WTC11 (cell line): Measurements from ENCODE around the gene LRMDA.

Experiments
- ATF2 ChIP-seq: sonication (generic); formaldehyde crosslinking; IDR thresholded peaks from 2 replicates; pipeline ENCODE4 v1.8.1; 2022; ENCODE audit warnings: low read depth, missing genetic modification reagents, borderline replicate concordance
- CBFB ChIP-seq: sonication (generic); formaldehyde crosslinking; IDR thresholded peaks from 2 replicates; pipeline ENCODE4 v1.8.1; 2022; ENCODE audit warnings: mild to moderate bottlenecking, low read depth, missing genetic modification reagents
- CTCF ChIP-seq: fragments of 200-600 bp; IDR thresholded peaks from 2 replicates; pipeline ENCODE4 v1.8.0; 2022; ENCODE audit warnings: antibody characterized with exemption
- MAX ChIP-seq: sonication (generic); formaldehyde crosslinking; IDR thresholded peaks from 2 replicates; pipeline ENCODE4 v1.8.0; 2022; ENCODE audit warnings: mild to moderate bottlenecking, missing genetic modification reagents
- NFYB ChIP-seq: sonication (generic); formaldehyde crosslinking; conservative IDR thresholded peaks from 2 replicates; pipeline ENCODE4 v1.8.0; 2022; ENCODE audit warnings: low read depth, missing genetic modification reagents
- PRDM15 ChIP-seq: sonication (generic); formaldehyde crosslinking; IDR thresholded peaks from 2 replicates; pipeline ENCODE4 v1.8.0; 2022; ENCODE audit warnings: missing genetic modification reagents
- TCF7 ChIP-seq: sonication (generic); formaldehyde crosslinking; IDR thresholded peaks from 2 replicates; pipeline ENCODE4 v1.8.0; 2022; ENCODE audit warnings: mild to moderate bottlenecking, low read depth, missing genetic modification reagents, moderate library complexity
- TEAD1 ChIP-seq: sonication (generic); formaldehyde crosslinking; IDR thresholded peaks from 2 replicates; pipeline ENCODE4 v1.8.0; 2022; ENCODE audit warnings: mild to moderate bottlenecking, missing genetic modification reagents
- ZBTB21 ChIP-seq: sonication (generic); formaldehyde crosslinking; IDR thresholded peaks from 2 replicates; pipeline ENCODE4 v1.8.1; 2023; ENCODE audit warnings: mild to moderate bottlenecking, missing genetic modification reagents, borderline replicate concordance
- ZNF138 ChIP-seq: sonication (generic); formaldehyde crosslinking; conservative IDR thresholded peaks from 2 replicates; pipeline ENCODE4 v1.8.1; 2022; ENCODE audit warnings: mild to moderate bottlenecking, moderate library complexity, missing genetic modification reagents
- ZNF281 ChIP-seq: sonication (generic); formaldehyde crosslinking; IDR thresholded peaks from 2 replicates; pipeline ENCODE4 v1.8.0; 2023; ENCODE audit warnings: mild to moderate bottlenecking, missing genetic modification reagents
- ZNF317 ChIP-seq: sonication (generic); formaldehyde crosslinking; IDR thresholded peaks from 2 replicates; pipeline ENCODE4 v1.8.1; 2023; ENCODE audit warnings: low read depth, mild to moderate bottlenecking, moderate library complexity, missing genetic modification reagents, borderline replicate concordance
- ZNF512 ChIP-seq: sonication (generic); formaldehyde crosslinking; IDR thresholded peaks from 2 replicates; pipeline ENCODE4 v1.8.1; 2022; ENCODE audit warnings: missing genetic modification reagents, borderline replicate concordance

- TF ChIP-seq PRDM15 (CRISPR knock-in tag): no peak
- TF ChIP-seq TCF7: no peak
- no peak for TF ChIP-seq CBFB (CRISPR knock-in tag)
- no peak for TF ChIP-seq MAX (CRISPR knock-in tag)
- no peak for TF ChIP-seq CTCF
- TF ChIP-seq ATF2 (CRISPR knock-in tag): no peak
- no peak for TF ChIP-seq TEAD1 (CRISPR knock-in tag)
- TF ChIP-seq NFYB (CRISPR knock-in tag): no peak
- no peak for TF ChIP-seq ZNF512 (CRISPR knock-in tag)
- TF ChIP-seq ZBTB21: no peak
- TF ChIP-seq ZNF317 (CRISPR knock-in tag): no peak
- no peak for TF ChIP-seq ZNF138 (CRISPR knock-in tag)
- TF ChIP-seq ZNF281: no peak
Measured at GRCh38 chr10:76302961-76303630, 871.7 kb downstream of the LRMDA start.
